ENCODE measurements around the gene PON2.

PON2 gene

DNA sequence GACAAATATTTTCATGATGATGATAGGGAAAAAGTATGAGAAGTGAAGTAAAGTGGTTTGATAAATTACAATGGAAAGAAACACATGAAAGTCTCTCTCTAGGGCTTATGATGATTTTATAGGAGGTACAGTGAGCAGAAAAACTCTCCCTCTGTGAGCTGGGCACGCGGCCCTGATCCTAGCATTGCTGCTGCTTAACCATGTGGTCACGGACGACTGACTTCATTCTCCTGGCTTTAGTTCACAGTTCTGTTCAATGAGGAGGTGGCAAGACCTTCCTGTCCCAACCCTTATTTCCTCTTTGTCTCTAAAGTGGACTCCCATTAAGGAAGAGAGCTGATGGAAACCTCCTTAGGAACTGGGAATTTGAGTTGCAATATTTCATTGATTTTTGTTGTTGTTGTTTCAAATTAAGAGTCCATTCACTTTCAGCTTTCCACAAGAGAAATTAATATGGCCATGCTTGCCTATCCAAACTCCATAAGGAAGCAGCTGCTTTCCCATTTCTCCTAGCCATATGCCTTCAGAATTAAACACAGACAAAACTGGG is 30.4 kb downstream of the PON2 start:
- H3K9me3 ChIP-seq (ENCODE audit: control extremely low read depth in 1 of 5, control insufficient read depth in 4 of 5, insufficient read depth in 2 of 5, low read depth in 1 of 5, low read length in 4 of 5), result no peaks in the 10 kb centered on the region
- ChIA-PET CTCF (no interaction called here), POLR2A (no interaction called here)
- H3K4me1 ChIP-seq (ENCODE audit: control extremely low read depth in 1 of 4, control insufficient read depth in 4 of 4, insufficient read depth in 4 of 4, low read length in 3 of 4), result no peaks in the 10 kb centered on the region
- no peak for DNase-seq
- H3K27ac ChIP-seq (ENCODE audit: insufficient read depth in 1 of 2, low read depth in 1 of 2, low read length in 2 of 2, poor library complexity in 1 of 2, severe bottlenecking in 2 of 2), result no peak overlapping the region
- 85% methylated on average over 4 of the region's 4 CpGs for WGBS (ENCODE audit: insufficient coverage)
- H3K4me3 ChIP-seq (ENCODE audit: control insufficient read depth in 1 of 7, extremely low read depth in 1 of 7, insufficient read depth in 4 of 7, low read depth in 2 of 7, low read length in 6 of 7), result no peak overlapping the region
- H3K27me3 ChIP-seq (replicated peaks in 2 of 5; ENCODE audit: control insufficient read depth in 4 of 5, insufficient read depth in 5 of 5, low read length in 4 of 5), result no peaks in the 10 kb centered on the region
- peaks cover 7 to 30% (median 10%) of the 10 kb centered on the region in 4 experiments for H3K36me3 ChIP-seq (ENCODE audit: control insufficient read depth in 4 of 4, insufficient read depth in 4 of 4, low read length in 3 of 4)

- WGBS (ENCODE audit: insufficient coverage), result 100% methylated on average over 2 of the region's 4 CpGs
- CTCF ChIA-PET, result interaction anchor here (1.0 to 4.1 kb wide), 3 partner anchors 8 to 85 kb away, joined by 3 to 24 read pairs (median 4); no protein-coding TSS in a partner anchor
- H3K4me1 ChIP-seq (ENCODE audit: control extremely low read depth in 1 of 4, control insufficient read depth in 4 of 4, insufficient read depth in 4 of 4, low read length in 3 of 4), result peaks cover 0 to 14% (median 8%) of the 10 kb centered on the region in 4 experiments
- H3K27ac ChIP-seq (ENCODE audit: insufficient read depth in 1 of 2, low read depth in 1 of 2, low read length in 2 of 2, poor library complexity in 1 of 2, severe bottlenecking in 2 of 2), result no peak overlapping the region
- H3K9me3 ChIP-seq (ENCODE audit: control extremely low read depth in 1 of 5, control insufficient read depth in 4 of 5, insufficient read depth in 2 of 5, low read depth in 1 of 5, low read length in 4 of 5), result no peaks in the 10 kb centered on the region
- H3K36me3 ChIP-seq (ENCODE audit: control insufficient read depth in 4 of 4, insufficient read depth in 4 of 4, low read length in 3 of 4), result peaks cover 0 to 3% (median 0%) of the 10 kb centered on the region in 4 experiments
- POLR2A ChIA-PET, result no interaction called here
- H3K27me3 ChIP-seq (replicated peaks in 2 of 5; ENCODE audit: control insufficient read depth in 4 of 5, insufficient read depth in 5 of 5, low read length in 4 of 5), result peaks cover 0 to 18% (median 8%) of the 10 kb centered on the region in 5 experiments
- peak in 1 of 3 donors; percentile 22 for DNase-seq
- no peak overlapping the region for H3K4me3 ChIP-seq (ENCODE audit: control insufficient read depth in 1 of 7, extremely low read depth in 1 of 7, insufficient read depth in 4 of 7, low read depth in 2 of 7, low read length in 6 of 7)
Observed at GRCh38 chr7:95398155-95398940, 36.5 kb downstream of the PON2 start.

GRCh38 chr7:95397381-95397780 is 37.4 kb downstream of the PON2 start:
- CTCF ChIA-PET, result interaction anchor here (1.0 to 4.1 kb wide), 4 partner anchors 9 to 86 kb away, joined by 3 to 24 read pairs (median 4); no protein-coding TSS in a partner anchor
- Histone ChIP-seq H3K36me3 (ENCODE audit: control insufficient read depth in 4 of 4, insufficient read depth in 4 of 4, low read length in 3 of 4) (no peaks in the 10 kb centered on the region), H3K4me1 (ENCODE audit: control extremely low read depth in 1 of 4, control insufficient read depth in 4 of 4, insufficient read depth in 4 of 4, low read length in 3 of 4) (peaks cover 0 to 14% (median 8%) of the 10 kb centered on the region in 4 experiments), H3K9me3 (ENCODE audit: control extremely low read depth in 1 of 5, control insufficient read depth in 4 of 5, insufficient read depth in 2 of 5, low read depth in 1 of 5, low read length in 4 of 5) (no peaks in the 10 kb centered on the region), H3K4me3 (ENCODE audit: control insufficient read depth in 1 of 7, extremely low read depth in 1 of 7, insufficient read depth in 4 of 7, low read depth in 2 of 7, low read length in 6 of 7) (no peak overlapping the region), H3K27me3 (replicated peaks in 2 of 5; ENCODE audit: control insufficient read depth in 4 of 5, insufficient read depth in 5 of 5, low read length in 4 of 5) (peaks cover 0 to 18% (median 8%) of the 10 kb centered on the region in 5 experiments), H3K27ac (ENCODE audit: insufficient read depth in 1 of 2, low read depth in 1 of 2, low read length in 2 of 2, poor library complexity in 1 of 2, severe bottlenecking in 2 of 2) (no peak overlapping the region)
- POLR2A ChIA-PET, result no interaction called here
- DNase-seq, result no peak
- WGBS (ENCODE audit: insufficient coverage), result 100% methylated on average over 2 of the region's 3 CpGs

DNA sequence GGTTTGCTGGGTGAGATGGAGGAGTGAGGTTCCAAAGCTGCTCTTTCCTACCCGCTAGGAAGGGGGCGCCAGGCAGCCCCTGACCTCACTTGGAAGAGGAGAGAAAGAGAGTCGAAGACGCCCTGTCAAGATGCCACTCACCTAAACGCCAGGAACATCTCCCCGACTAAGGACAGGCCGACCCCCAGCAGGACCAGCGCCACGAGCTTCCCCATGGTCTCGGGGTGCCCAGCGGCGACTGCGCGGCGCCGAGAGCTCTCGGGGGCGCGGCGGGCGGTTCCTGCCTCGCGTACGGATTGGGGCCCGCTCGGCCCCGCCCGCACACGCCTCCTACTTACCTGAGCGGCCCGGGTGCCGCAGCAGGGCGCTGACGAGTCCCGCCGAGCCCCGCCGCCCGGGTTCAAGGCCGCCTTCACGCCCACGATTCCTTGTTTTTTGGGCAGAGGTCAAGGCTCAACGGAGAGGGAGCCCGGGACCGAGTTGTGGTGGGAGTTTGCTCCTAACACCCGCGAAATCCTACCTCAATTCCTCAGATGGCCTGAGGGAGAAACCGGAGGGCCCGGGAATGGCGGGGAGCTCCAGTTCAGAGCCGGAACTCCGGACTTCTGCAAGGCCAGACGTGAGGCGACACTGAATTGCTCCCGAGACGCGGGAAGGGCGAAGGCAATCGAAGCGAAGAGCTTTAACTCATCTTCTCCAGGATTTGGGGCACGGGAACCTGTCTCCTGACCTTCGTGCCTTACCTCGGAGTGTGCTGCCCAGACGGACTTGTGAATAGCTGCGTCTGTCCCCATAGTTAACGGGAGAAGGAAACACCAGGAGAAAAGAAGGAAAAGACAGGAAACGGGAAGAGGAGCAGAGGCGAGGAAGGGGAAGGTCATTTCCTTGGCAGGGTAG is 38.4 kb downstream of the PON2 start, which contains the start of gene PON3:
PON3 (minus strand) TSS at position 240 of the 897 bp plus-strand sequence; CDS start at position 215, 25 bp downstream.
- peak; percentile 48 to 73 (median 67) for DNase-seq
- peaks cover 0 to 14% (median 8%) of the 10 kb centered on the region in 4 experiments for H3K4me1 ChIP-seq (ENCODE audit: control extremely low read depth in 1 of 4, control insufficient read depth in 4 of 4, insufficient read depth in 4 of 4, low read length in 3 of 4)
- H3K4me3 ChIP-seq (ENCODE audit: control insufficient read depth in 1 of 7, extremely low read depth in 1 of 7, insufficient read depth in 4 of 7, low read depth in 2 of 7, low read length in 6 of 7), result peak within 1 kb of the TSS; percentile 35 to 80 (median 64)
- 5% methylated on average over 55 of the region's 68 CpGs for WGBS (ENCODE audit: insufficient coverage)
- no peaks in the 10 kb centered on the region for H3K9me3 ChIP-seq (ENCODE audit: control extremely low read depth in 1 of 5, control insufficient read depth in 4 of 5, insufficient read depth in 2 of 5, low read depth in 1 of 5, low read length in 4 of 5)
- CTCF ChIA-PET, result interaction anchor here (1.1 to 4.1 kb wide), 9 partner anchors 10 to 87 kb away, joined by 3 to 24 read pairs (median 3); no protein-coding TSS in a partner anchor
- POLR2A ChIA-PET, result interaction anchor here (0.6 kb wide), 1 partner anchor 1815 kb away, joined by 3 read pairs; no protein-coding TSS in a partner anchor
- no peak within 1 kb of the TSS for H3K27ac ChIP-seq (ENCODE audit: insufficient read depth in 1 of 2, low read depth in 1 of 2, low read length in 2 of 2, poor library complexity in 1 of 2, severe bottlenecking in 2 of 2)
- peaks cover 0 to 18% (median 8%) of the 10 kb centered on the region in 5 experiments for H3K27me3 ChIP-seq (replicated peaks in 2 of 5; ENCODE audit: control insufficient read depth in 4 of 5, insufficient read depth in 5 of 5, low read length in 4 of 5)
- no peaks in the 10 kb centered on the region for H3K36me3 ChIP-seq (ENCODE audit: control insufficient read depth in 4 of 4, insufficient read depth in 4 of 4, low read length in 3 of 4)

- no peaks in the 10 kb centered on the region for H3K36me3 ChIP-seq (ENCODE audit: control insufficient read depth in 4 of 4, insufficient read depth in 4 of 4, low read length in 3 of 4)
- H3K9me3 ChIP-seq (ENCODE audit: control extremely low read depth in 1 of 5, control insufficient read depth in 4 of 5, insufficient read depth in 2 of 5, low read depth in 1 of 5, low read length in 4 of 5), result no peaks in the 10 kb centered on the region
- no peak for DNase-seq
- peak overlapping the region in 6 of 7 experiments; percentile 58 to 80 (median 65) for H3K4me3 ChIP-seq (ENCODE audit: control insufficient read depth in 1 of 7, extremely low read depth in 1 of 7, insufficient read depth in 4 of 7, low read depth in 2 of 7, low read length in 6 of 7)
- ChIA-PET CTCF (interaction anchor here (1.1 to 4.1 kb wide), 6 partner anchors 11 to 84 kb away, joined by 3 to 24 read pairs (median 4); no protein-coding TSS in a partner anchor), POLR2A (interaction anchor here (0.5 to 0.6 kb wide), 2 partner anchors 125 to 1815 kb away, joined by 3 to 4 read pairs; no protein-coding TSS in a partner anchor)
- WGBS (ENCODE audit: insufficient coverage), result 75% methylated on average over 9 of the region's 11 CpGs
- no peak overlapping the region for H3K27ac ChIP-seq (ENCODE audit: insufficient read depth in 1 of 2, low read depth in 1 of 2, low read length in 2 of 2, poor library complexity in 1 of 2, severe bottlenecking in 2 of 2)
- H3K27me3 ChIP-seq (replicated peaks in 2 of 5; ENCODE audit: control insufficient read depth in 4 of 5, insufficient read depth in 5 of 5, low read length in 4 of 5), result peaks cover 0 to 18% (median 8%) of the 10 kb centered on the region in 5 experiments
- peaks cover 0 to 14% (median 8%) of the 10 kb centered on the region in 4 experiments for H3K4me1 ChIP-seq (ENCODE audit: control extremely low read depth in 1 of 4, control insufficient read depth in 4 of 4, insufficient read depth in 4 of 4, low read length in 3 of 4)
Observed at GRCh38 chr7:95395755-95396135, 39.1 kb downstream of the PON2 start.

- CTCF ChIA-PET, result interaction anchor here (4.1 kb wide), 1 partner anchor 12 kb away, joined by 24 read pairs; no protein-coding TSS in a partner anchor
- H3K4me3 ChIP-seq (ENCODE audit: control insufficient read depth in 1 of 7, extremely low read depth in 1 of 7, insufficient read depth in 4 of 7, low read depth in 2 of 7, low read length in 6 of 7), result no peak overlapping the region
- peaks cover 0 to 14% (median 8%) of the 10 kb centered on the region in 4 experiments for H3K4me1 ChIP-seq (ENCODE audit: control extremely low read depth in 1 of 4, control insufficient read depth in 4 of 4, insufficient read depth in 4 of 4, low read length in 3 of 4)
- POLR2A ChIA-PET, result no interaction called here
- DNase-seq, result no peak
- no CpG with 5 or more reads among the region's 3 CpGs for WGBS (ENCODE audit: insufficient coverage)
- H3K27ac ChIP-seq (ENCODE audit: insufficient read depth in 1 of 2, low read depth in 1 of 2, low read length in 2 of 2, poor library complexity in 1 of 2, severe bottlenecking in 2 of 2), result no peak overlapping the region
- no peaks in the 10 kb centered on the region for H3K36me3 ChIP-seq (ENCODE audit: control insufficient read depth in 4 of 4, insufficient read depth in 4 of 4, low read length in 3 of 4)
- H3K27me3 ChIP-seq (replicated peaks in 2 of 5; ENCODE audit: control insufficient read depth in 4 of 5, insufficient read depth in 5 of 5, low read length in 4 of 5), result peaks cover 0 to 18% (median 8%) of the 10 kb centered on the region in 5 experiments
- H3K9me3 ChIP-seq (ENCODE audit: control extremely low read depth in 1 of 5, control insufficient read depth in 4 of 5, insufficient read depth in 2 of 5, low read depth in 1 of 5, low read length in 4 of 5), result no peaks in the 10 kb centered on the region
Observed at GRCh38 chr7:95394370-95394769, 40.5 kb downstream of the PON2 start.

Measured in common myeloid progenitor, CD34-positive (primary cell).